Ramos (cell line): ENCODE data around the gene GABRG2.

ENCODE experiments used
- in situ Hi-C: fragments of 300-500 bp; cut with MboI; formaldehyde crosslinking; loops from one replicate; pipeline ENCODE4 v1.14.3; 2022; ENCODE audit warnings: low sequenced_read_pairs; ENCODE audit not compliant: unreplicated experiment

GABRG2 gene

DNA sequence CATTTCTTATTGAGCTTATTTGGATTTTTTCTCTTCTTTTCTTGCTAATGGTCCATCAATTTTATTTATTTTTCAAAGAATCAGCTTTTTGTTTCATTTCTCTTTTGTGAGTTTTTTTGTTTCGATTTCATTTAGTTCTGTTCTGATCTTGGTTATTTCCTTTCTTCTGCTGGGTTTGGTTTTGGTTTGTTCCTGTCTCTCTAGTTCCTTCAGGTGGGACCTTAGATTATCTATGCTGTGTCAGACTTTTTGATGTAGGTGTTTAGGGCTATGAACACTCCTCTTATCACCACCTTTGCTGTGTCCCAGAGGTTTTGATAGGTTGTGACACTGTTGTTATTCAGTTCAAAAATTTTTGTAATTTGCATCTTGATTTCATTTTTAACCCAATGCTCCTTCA is 119.8 kb downstream of the GABRG2 start:
- in situ Hi-C loops = no loop called here

DNA sequence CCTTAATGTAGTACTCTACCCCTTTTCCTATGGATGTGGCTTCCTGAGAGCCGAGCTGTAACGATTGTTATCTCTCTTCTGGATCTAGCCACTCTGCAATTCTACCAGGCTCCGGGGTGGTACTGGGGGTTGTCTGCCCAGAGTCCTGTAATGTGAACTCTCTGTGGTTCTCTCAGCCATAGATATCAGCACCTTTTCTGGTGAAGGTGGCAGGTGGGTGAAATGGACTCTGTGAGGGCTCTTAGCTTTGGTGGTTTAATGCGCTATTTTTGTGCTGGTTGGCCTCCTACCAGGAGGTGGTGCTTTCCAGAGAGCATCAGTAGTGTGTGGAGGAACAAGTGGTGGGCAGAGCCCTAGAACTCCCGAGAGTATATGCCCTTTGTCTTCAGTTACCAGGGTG is 122.1 kb downstream of the GABRG2 start:
- in situ Hi-C loops = no loop called here

DNA sequence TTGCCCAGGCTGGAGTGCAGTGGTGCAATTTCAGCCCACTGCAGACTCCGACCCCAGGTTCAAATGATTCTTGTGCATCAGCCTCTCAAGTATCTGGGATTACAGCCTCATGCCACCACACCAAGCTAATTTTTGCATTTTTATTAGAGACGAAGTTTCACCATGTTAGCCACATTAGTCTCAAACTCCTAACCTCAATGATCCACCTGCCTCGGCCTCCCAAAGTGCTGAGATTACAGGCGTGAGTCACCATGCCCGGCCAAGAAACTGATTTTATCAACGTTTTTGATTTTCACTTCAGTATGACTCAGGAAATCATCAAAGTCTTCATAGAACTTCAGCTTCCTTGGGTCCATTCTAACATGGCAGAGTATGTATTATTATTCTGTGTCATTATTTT is 125.4 kb downstream of the GABRG2 start:
- in situ Hi-C loops = no loop called here

GRCh38 chr5:162196351-162196750 is 128.8 kb downstream of the GABRG2 start:
- in situ Hi-C loops = no loop called here

DNA sequence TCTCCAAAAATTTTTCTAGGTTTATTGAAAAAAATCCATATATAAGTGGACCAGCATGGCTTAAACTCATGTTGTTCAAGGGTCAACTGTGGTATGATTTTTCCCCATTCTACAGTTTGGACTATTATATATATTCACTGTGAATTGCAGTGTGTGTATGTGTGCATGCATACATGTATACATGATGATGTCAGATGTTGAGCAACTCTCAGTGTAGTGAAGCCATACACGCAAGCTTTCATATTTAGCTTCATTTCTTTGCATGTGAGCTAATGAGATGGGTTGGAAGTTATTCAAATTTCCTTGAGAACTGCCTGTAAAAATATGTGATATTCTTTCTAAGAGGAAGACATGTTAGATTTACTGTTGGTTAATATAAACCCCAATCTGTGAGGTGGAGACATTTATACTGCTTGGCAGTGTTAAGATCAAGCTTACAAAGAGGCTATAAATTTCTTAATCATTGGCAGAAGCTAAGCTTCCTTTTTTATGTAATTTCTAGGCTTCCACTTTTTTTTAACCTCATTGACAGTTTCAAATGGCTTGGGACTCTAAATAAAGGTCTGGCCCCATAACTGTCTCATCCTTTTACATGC is 134.8 kb downstream of the GABRG2 start:
- in situ Hi-C loops = no loop called here
